K562 (cell line): ENCODE results near the gene DAAM1.

ENCODE experiments used
- CTCF ChIP-seq, 3 experiments: IDR thresholded peaks in 2 of 3; conservative IDR thresholded peaks in 1 of 3; 2 replicates each; pipeline ENCODE4 v1.5.1; 2011 to 2012; ENCODE audit warnings: low read length in 3 of 3, mild to moderate bottlenecking in 3 of 3, control low read depth in 2 of 3, improper control_type of control experiment in 1 of 3, inconsistent platforms in 1 of 3, low read depth in 1 of 3, mixed read lengths in 1 of 3, moderate library complexity in 1 of 3; ENCODE audit not compliant: insufficient read depth in 2 of 3
- DDX20 ChIP-seq: fragments of 450-650 bp; IDR thresholded peaks from 2 replicates; pipeline ENCODE4 v1.6.1; 2016; ENCODE audit warnings: missing genetic modification characterization, low read depth, mild to moderate bottlenecking, missing compliant biosample characterization, moderate library complexity
- EGR1 ChIP-seq: fragments of 450-650 bp; conservative IDR thresholded peaks from 2 replicates; pipeline ENCODE4 v1.6.1; 2017; ENCODE audit warnings: mild to moderate bottlenecking
- ESRRA ChIP-seq: fragments of 450-650 bp; IDR thresholded peaks from 2 replicates; pipeline ENCODE4 v1.6.1; 2014; ENCODE audit warnings: low read depth, mild to moderate bottlenecking, moderate library complexity, borderline replicate concordance
- MXD1 ChIP-seq: fragments of 250-450 bp; sonication (Bioruptor Pico); IDR thresholded peaks from 2 replicates; pipeline ENCODE4 v1.8.0; 2021; ENCODE audit warnings: borderline replicate concordance, mild to moderate bottlenecking, moderate library complexity; ENCODE audit not compliant: poor library complexity, severe bottlenecking
- MXI1 ChIP-seq: IDR thresholded peaks from 2 replicates; pipeline ENCODE4 v1.6.1; 2011; ENCODE audit warnings: low read depth, mild to moderate bottlenecking, improper control_type of control experiment, low read length
- POLR2AphosphoS5 ChIP-seq: IDR thresholded peaks from 2 replicates; pipeline ENCODE4 v1.6.1; 2011; ENCODE audit warnings: mild to moderate bottlenecking, low read depth, low read length, moderate library complexity; ENCODE audit not compliant: control insufficient read depth, insufficient read depth
- SPI1 ChIP-seq: IDR thresholded peaks from 2 replicates; pipeline ENCODE4 v1.6.1; 2011; ENCODE audit warnings: low read depth, low read length, control low read depth, borderline replicate concordance
- SRF ChIP-seq, 2 experiments: fragments of 250-450, 450-650 bp in 1 of 2; sonication (Bioruptor Pico) in 1 of 2; sonication (generic) in 1 of 2; formaldehyde crosslinking; IDR thresholded peaks; 2 replicates each; pipeline versions ENCODE4 v1.5.0 to v1.5.1; 2020 to 2022; ENCODE audit warnings: mild to moderate bottlenecking in 1 of 2, missing genetic modification reagents in 1 of 2
- ZFX ChIP-seq: sonication (generic); formaldehyde crosslinking; IDR thresholded peaks from 2 replicates; pipeline ENCODE4 v1.8.0; 2022; ENCODE audit warnings: mild to moderate bottlenecking, missing genetic modification reagents, moderate library complexity
- ZNF384 ChIP-seq: IDR thresholded peaks from 2 replicates; pipeline ENCODE4 v1.6.1; 2012; ENCODE audit warnings: low read depth, low read length, improper control_type of control experiment

- TF ChIP-seq SPI1 (no peak), CTCF (IDR thresholded peaks at IDR 0.05 in 2 of 3, conservative IDR thresholded peaks at IDR 0.05 in 1 of 3; ENCODE audit: insufficient read depth in 2 of 3, low read depth in 1 of 3, low read length in 3 of 3) (no peak), ESRRA (no peak), MXI1 (no peak), POLR2AphosphoS5 (no peak), SRF (CRISPR knock-in tag; IDR thresholded peaks at IDR 0.05) (no peak), EGR1 (no peak), ZFX (CRISPR knock-in tag) (no peak), ZNF384 (no peak), DDX20 (tag) (no peak), MXD1 (no peak)
Observed at GRCh38 chr14:59207506-59207933, 19.1 kb downstream of the DAAM1 start.
